Natural killer cell (primary cell): ENCODE measurements around the gene BPIFA1. TPM values are rescaled to one million over a fixed set of nuclear protein-coding genes. Genes with fewer than 3 reads are reported as not detected.

Source experiments
- ATAC-seq, 3 donors: fragments of 150-1000 bp in 2 of 3; fragments of 200-7000 bp in 1 of 3; cut with Tn5 transposase; 1 replicate in 1 of 3; 2 replicates in 2 of 3; pipeline ENCODE4 v1.10.0; 2021; ENCODE audit warnings: mild to moderate bottlenecking in 2 of 3, moderate library complexity in 2 of 3
- DNase-seq, 2 donors: peaks; one replicate each; pipeline versions ENCODE4 v3.0.0 to v3.0.0-alpha.2; 2013 to 2021; ENCODE audit warnings: mixed read lengths in 1 of 2
- H3K27ac ChIP-seq: one replicate; pipeline ENCODE4 v1.5.1; 2013; ENCODE audit warnings: mild to moderate bottlenecking, low read length
- H3K27me3 ChIP-seq: one replicate; pipeline ENCODE4 v1.6.1; 2013; ENCODE audit warnings: low read length; ENCODE audit not compliant: control insufficient read depth, insufficient read depth
- H3K36me3 ChIP-seq: one replicate; pipeline ENCODE4 v1.6.1; 2013; ENCODE audit warnings: low read length; ENCODE audit not compliant: control insufficient read depth, insufficient read depth
- H3K4me1 ChIP-seq: one replicate; pipeline ENCODE4 v1.6.1; 2013; ENCODE audit warnings: low read length; ENCODE audit not compliant: control insufficient read depth, insufficient read depth
- H3K4me3 ChIP-seq: one replicate; pipeline ENCODE4 v1.5.1; 2013; ENCODE audit warnings: low read length
- H3K9me3 ChIP-seq: one replicate; pipeline ENCODE4 v1.6.1; 2013; ENCODE audit warnings: low read length; ENCODE audit not compliant: control insufficient read depth, insufficient read depth
- H3K27ac Mint-ChIP-seq, 2 donors: one replicate each; pipeline ENCODE4 v1.8.0; 2022; ENCODE audit warnings: mild to moderate bottlenecking in 2 of 2, mixed read lengths in 2 of 2, moderate library complexity in 1 of 2
- H3K27me3 Mint-ChIP-seq, 2 donors: one replicate each; pipeline ENCODE4 v1.8.0; 2022; ENCODE audit warnings: low read depth in 2 of 2, mixed read lengths in 2 of 2
- H3K36me3 Mint-ChIP-seq: one replicate; pipeline ENCODE4 v1.8.0; 2022; ENCODE audit warnings: mixed read lengths
- H3K4me1 Mint-ChIP-seq, 2 donors: one replicate each; pipeline ENCODE4 v1.8.0; 2022; ENCODE audit warnings: mixed read lengths in 2 of 2
- H3K4me3 Mint-ChIP-seq: one replicate; pipeline ENCODE4 v1.8.0; 2022; ENCODE audit warnings: mild to moderate bottlenecking, moderate library complexity, mixed read lengths
- H3K9me3 Mint-ChIP-seq, 2 donors: one replicate each; pipeline ENCODE4 v1.8.0; 2022; ENCODE audit warnings: mixed read lengths in 2 of 2
- CTCF ChIP-seq: fragments of 200-600 bp; IDR thresholded peaks from one replicate; pipeline ENCODE4 v1.8.0; 2022; ENCODE audit warnings: antibody characterized with exemption
- WGBS: methylation state at CpG from one replicate; pipeline ENCODE4 v1.1.7; 2013; ENCODE audit warnings: missing lambda C conversion rate; ENCODE audit not compliant: insufficient coverage; 5-methylcytosine and 5-hydroxymethylcytosine counted together
- intact Hi-C: fragments of 100-400 bp; cut with micrococcal nuclease; formaldehyde crosslinking; loops from one replicate; pipeline ENCODE4 v1.14.2; 2022
- total RNA-seq, 4 donors: library from RNA; stranded (reverse); fragments of 120-200 nt in 1 of 4; gene quantifications; one replicate each; pipeline versions ENCODE4 v1.2.3 to v1.2.4, GENCODE V29; 2013 to 2022

The BPIFA1 gene
- total RNA-seq, 3 donors from 2014 or later (not counting 1 experiment from before 2014, with no cell fraction given), result not detected

- no peak overlapping the region for H3K27ac ChIP-seq
- no peaks in the 10 kb centered on the region for H3K4me1 ChIP-seq
- Mint-ChIP-seq H3K27me3 (peaks cover 3 to 28% of the 10 kb centered on the region in 2 donors), H3K36me3 (no peaks in the 10 kb centered on the region), H3K27ac (no peak overlapping the region), H3K4me1 (no peaks in the 10 kb centered on the region), H3K9me3 (no peaks in the 10 kb centered on the region), H3K4me3 (no peak overlapping the region)
- no peak overlapping the region for H3K4me3 ChIP-seq
- DNase-seq, result no peak
- no peaks in the 10 kb centered on the region for H3K36me3 ChIP-seq
- H3K9me3 ChIP-seq, result no peaks in the 10 kb centered on the region
- H3K27me3 ChIP-seq, result no peaks in the 10 kb centered on the region
- intact Hi-C loops, result no loop called here
- WGBS, result 100% methylated on average over 1 of the region's 1 CpG
- no peak for TF ChIP-seq CTCF
- no peak for ATAC-seq
Observed at GRCh38 chr20:33191955-33192354, 43.8 kb upstream of the BPIFA1 start.

GRCh38 chr20:33192912-33193501 lies 42.8 kb upstream of the BPIFA1 start:
- Histone ChIP-seq H3K36me3 (no peaks in the 10 kb centered on the region), H3K27ac (no peak overlapping the region), H3K9me3 (no peaks in the 10 kb centered on the region), H3K4me1 (no peaks in the 10 kb centered on the region), H3K4me3 (no peak overlapping the region), H3K27me3 (no peaks in the 10 kb centered on the region)
- Mint-ChIP-seq H3K27me3 (peaks cover 3 to 28% of the 10 kb centered on the region in 2 donors), H3K36me3 (no peaks in the 10 kb centered on the region), H3K4me1 (no peaks in the 10 kb centered on the region), H3K4me3 (no peak overlapping the region), H3K9me3 (no peaks in the 10 kb centered on the region), H3K27ac (no peak overlapping the region)
- ATAC-seq (no peak), DNase-seq (no peak)
- 64% methylated on average over 6 of the region's 8 CpGs for WGBS
- intact Hi-C loops, result no loop called here
- no peak for TF ChIP-seq CTCF

GRCh38 chr20:33199026-33199425 lies 36.8 kb upstream of the BPIFA1 start:
- intact Hi-C loops, result no loop called here
- no peak overlapping the region for H3K27ac Mint-ChIP-seq
- no peak for TF ChIP-seq CTCF
- ATAC-seq, result no peak
- no peak overlapping the region for H3K4me3 Mint-ChIP-seq
- H3K4me1 Mint-ChIP-seq, result no peaks in the 10 kb centered on the region
- H3K27me3 ChIP-seq, result no peaks in the 10 kb centered on the region
- no peaks in the 10 kb centered on the region for H3K9me3 Mint-ChIP-seq
- H3K9me3 ChIP-seq, result no peaks in the 10 kb centered on the region
- peaks cover 16 to 31% of the 10 kb centered on the region in 2 donors for H3K27me3 Mint-ChIP-seq
- H3K36me3 ChIP-seq, result no peaks in the 10 kb centered on the region
- 72% methylated on average over 3 of the region's 3 CpGs for WGBS
- H3K4me1 ChIP-seq, result no peaks in the 10 kb centered on the region
- no peaks in the 10 kb centered on the region for H3K36me3 Mint-ChIP-seq
- no peak overlapping the region for H3K27ac ChIP-seq
- no peak overlapping the region for H3K4me3 ChIP-seq
- no peak for DNase-seq

GRCh38 chr20:33202451-33202850 lies 33.3 kb upstream of the BPIFA1 start:
- H3K36me3 Mint-ChIP-seq, result no peaks in the 10 kb centered on the region
- no peak for ATAC-seq
- no peak for TF ChIP-seq CTCF
- Histone ChIP-seq H3K9me3 (no peaks in the 10 kb centered on the region), H3K27ac (no peak overlapping the region), H3K4me3 (no peak overlapping the region), H3K27me3 (no peaks in the 10 kb centered on the region), H3K36me3 (no peaks in the 10 kb centered on the region), H3K4me1 (no peaks in the 10 kb centered on the region)
- no peak overlapping the region for H3K4me3 Mint-ChIP-seq
- no peaks in the 10 kb centered on the region for H3K4me1 Mint-ChIP-seq
- no peak overlapping the region for H3K27ac Mint-ChIP-seq
- intact Hi-C loops, result no loop called here
- peaks cover 27 to 37% of the 10 kb centered on the region in 2 donors for H3K27me3 Mint-ChIP-seq
- no peaks in the 10 kb centered on the region for H3K9me3 Mint-ChIP-seq
- no peak for DNase-seq
- 64% methylated on average over 2 of the region's 4 CpGs for WGBS
